Measurements from ENCODE around the gene GLRX. TPM values are rescaled to one million over a fixed set of nuclear protein-coding genes. Genes with fewer than 3 reads are reported as not detected.

Gene GLRX
- total RNA-seq, 2 donors from 2014 or later: 32.0 to 51.9 TPM

- Mint-ChIP-seq H3K36me3 (ENCODE audit: low read depth) (peaks cover 2% of the 10 kb centered on the region), H3K4me3 (no peak overlapping the region), H3K27ac (no peak overlapping the region), H3K4me1 (peaks cover 3% of the 10 kb centered on the region), H3K27me3 (no peaks in the 10 kb centered on the region)
- ATAC-seq: no peak
- no peak for DNase-seq
- no peaks in the 10 kb centered on the region for H3K9me3 ChIP-seq (ENCODE audit: control insufficient read depth, low read length, poor library complexity, severe bottlenecking)
Measured at GRCh38 chr5:95770830-95771708, 51.5 kb downstream of the GLRX start.

DNA sequence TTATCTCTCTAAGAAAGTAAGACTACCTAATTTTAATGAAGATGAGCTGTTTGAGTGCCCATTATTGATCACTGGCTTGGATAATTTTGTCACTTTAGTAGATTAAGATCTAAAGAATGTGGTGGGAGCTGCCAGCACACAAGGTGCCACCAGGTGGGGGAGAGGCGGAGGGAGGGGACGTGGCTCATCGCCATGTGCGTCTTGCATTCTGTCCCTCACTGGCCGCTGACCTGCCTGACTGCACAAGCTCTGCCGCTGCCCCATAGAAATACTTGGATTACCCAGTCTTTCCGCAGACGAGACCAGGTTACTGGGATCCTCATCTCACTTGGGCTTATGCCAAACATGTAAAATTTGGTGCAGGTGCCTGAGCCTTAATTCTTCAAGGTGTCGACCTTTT, 53.8 kb downstream of the GLRX start:
- H3K27me3 Mint-ChIP-seq: no peaks in the 10 kb centered on the region
- ATAC-seq: no peak

DNA sequence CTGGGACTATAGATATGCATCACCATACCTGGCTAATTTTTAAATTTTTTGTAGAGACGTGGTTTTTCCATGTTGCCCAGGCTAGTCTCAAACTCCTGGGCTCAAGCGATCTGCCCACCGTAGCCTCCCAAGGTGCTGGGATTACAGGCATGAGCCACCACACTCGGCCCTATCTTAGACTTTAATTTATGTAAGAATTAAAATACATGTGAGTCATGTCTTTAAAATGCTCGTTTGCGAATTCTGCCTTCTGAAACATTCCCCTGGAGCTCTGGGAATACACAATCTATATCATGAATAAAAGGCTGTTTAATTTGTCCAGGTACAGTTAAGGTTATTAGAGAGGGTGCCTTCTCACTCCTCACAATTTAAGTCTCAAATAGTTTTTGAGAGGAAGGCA, 58.6 kb downstream of the GLRX start:
- no peaks in the 10 kb centered on the region for H3K9me3 ChIP-seq (ENCODE audit: control insufficient read depth, low read length, poor library complexity, severe bottlenecking)
- ATAC-seq (no peak), DNase-seq (no peak)
- H3K27ac Mint-ChIP-seq: no peak overlapping the region
- no peak overlapping the region for H3K4me3 Mint-ChIP-seq
- H3K4me1 Mint-ChIP-seq: peaks cover 16% of the 10 kb centered on the region
- peaks cover 2% of the 10 kb centered on the region for H3K36me3 Mint-ChIP-seq (ENCODE audit: low read depth)
- H3K27me3 Mint-ChIP-seq: no peaks in the 10 kb centered on the region

More for the DNA sequence above, 53.8 kb downstream of the GLRX start:
- no peaks in the 10 kb centered on the region for H3K9me3 ChIP-seq (ENCODE audit: control insufficient read depth, low read length, poor library complexity, severe bottlenecking)
- Mint-ChIP-seq H3K4me3 (no peak overlapping the region), H3K36me3 (ENCODE audit: low read depth) (peaks cover 2% of the 10 kb centered on the region), H3K27ac (no peak overlapping the region), H3K4me1 (peaks cover 3% of the 10 kb centered on the region)
- DNase-seq: no peak

Other genes with a start within 250 kb of the GLRX start
- gene GPR150, start 202.6 kb downstream of the GLRX start, total RNA-seq: 1 to 10 TPM; 1.8 to 2.5 TPM
- gene RFESD, start 175.9 kb downstream of the GLRX start, total RNA-seq: 1 to 10 TPM; 2.8 to 2.9 TPM
- not detected for gene SPATA9, start 139.7 kb downstream of the GLRX start, total RNA-seq
- 1 to 10 TPM in 1 of 2 donors, under 1 TPM in 1; 0.92 to 2.5 TPM for gene RHOBTB3, start 91.4 kb downstream of the GLRX start, total RNA-seq
- gene ELL2, start 139.1 kb upstream of the GLRX start, total RNA-seq: 10 to 100 TPM; 59.8 to 80.7 TPM

All from T-helper 17 cell (primary cell).